NCI-H187 (cell line): ENCODE results near the gene SPTLC2.
A peak's percentile ranks its signal among the peaks of the same experiment; 100 is the strongest.
"Not testable (repeated sequence)": the region's sequence is repeated elsewhere in the genome, so short reads cannot be mapped to it uniquely, and the experiment has no call there.

Experiments
- DNase-seq, 2 experiments: peaks; one replicate each; lab custom pipeline; 2025; lab: John Stamatoyannopoulos, UW

SPTLC2 gene, protein sequence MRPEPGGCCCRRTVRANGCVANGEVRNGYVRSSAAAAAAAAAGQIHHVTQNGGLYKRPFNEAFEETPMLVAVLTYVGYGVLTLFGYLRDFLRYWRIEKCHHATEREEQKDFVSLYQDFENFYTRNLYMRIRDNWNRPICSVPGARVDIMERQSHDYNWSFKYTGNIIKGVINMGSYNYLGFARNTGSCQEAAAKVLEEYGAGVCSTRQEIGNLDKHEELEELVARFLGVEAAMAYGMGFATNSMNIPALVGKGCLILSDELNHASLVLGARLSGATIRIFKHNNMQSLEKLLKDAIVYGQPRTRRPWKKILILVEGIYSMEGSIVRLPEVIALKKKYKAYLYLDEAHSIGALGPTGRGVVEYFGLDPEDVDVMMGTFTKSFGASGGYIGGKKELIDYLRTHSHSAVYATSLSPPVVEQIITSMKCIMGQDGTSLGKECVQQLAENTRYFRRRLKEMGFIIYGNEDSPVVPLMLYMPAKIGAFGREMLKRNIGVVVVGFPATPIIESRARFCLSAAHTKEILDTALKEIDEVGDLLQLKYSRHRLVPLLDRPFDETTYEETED

DNA sequence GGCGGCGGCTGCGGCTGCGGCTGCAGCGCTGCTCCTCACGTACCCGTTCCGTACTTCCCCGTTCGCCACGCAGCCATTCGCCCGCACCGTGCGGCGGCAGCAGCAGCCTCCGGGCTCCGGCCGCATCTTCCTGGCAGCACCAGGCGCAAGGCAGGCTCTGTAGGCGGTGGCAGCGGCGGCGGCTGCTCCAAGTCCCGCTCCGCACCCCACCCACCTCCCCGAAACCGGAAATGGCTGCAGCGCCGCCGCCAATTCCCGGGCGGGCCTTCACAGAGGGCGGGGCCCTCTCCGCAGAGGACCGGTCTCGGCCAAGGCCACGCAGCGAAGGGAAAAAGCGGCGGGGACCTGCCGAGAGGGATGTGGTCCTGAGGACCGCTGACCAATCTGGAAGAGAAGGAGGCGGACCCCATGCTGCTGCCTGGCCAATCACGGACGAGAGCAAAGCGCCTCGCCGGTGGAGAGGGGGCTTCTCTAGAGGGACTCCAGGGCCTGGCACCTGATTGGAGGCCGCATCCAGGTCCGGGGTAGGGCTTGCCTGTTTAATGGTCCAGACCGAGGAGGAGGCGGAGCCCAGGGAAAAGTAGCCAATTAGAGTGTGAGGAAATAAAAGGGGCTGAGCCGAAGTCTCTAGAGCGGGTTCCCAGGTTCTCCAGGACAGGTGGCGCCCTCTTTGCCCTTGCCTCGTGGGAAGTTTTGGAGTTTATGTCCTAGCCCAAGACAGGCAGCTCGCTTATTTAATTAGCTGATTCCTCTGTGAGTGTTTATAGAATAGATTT is at the start of gene SPTLC2:
Gene SPTLC2 (minus strand): TSS at position 184 of the 776 bp plus-strand sequence. CDS start 58 bp downstream, at position 126.
- peak; percentile 97 to 98 for DNase-seq

DNA sequence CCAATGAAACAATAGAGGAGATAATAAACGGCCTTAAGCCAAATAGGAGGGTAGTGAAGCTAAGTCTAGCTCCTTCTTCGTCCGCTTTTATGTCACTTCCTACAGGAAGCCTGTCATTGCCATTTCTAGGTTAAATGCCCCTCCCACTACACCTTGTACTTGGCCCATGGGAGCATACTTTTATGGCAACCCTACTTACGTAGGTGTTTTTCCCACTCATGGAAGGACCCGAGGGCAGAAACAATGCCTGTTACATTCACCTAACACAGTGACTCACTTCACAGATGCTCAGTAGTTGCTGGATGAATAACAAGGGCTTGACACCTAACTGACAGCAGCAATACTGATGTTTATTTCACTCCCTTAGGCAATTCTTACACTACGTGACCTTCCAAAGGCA is 46.9 kb upstream of the SPTLC2 start:
- DNase-seq: no peak

DNA sequence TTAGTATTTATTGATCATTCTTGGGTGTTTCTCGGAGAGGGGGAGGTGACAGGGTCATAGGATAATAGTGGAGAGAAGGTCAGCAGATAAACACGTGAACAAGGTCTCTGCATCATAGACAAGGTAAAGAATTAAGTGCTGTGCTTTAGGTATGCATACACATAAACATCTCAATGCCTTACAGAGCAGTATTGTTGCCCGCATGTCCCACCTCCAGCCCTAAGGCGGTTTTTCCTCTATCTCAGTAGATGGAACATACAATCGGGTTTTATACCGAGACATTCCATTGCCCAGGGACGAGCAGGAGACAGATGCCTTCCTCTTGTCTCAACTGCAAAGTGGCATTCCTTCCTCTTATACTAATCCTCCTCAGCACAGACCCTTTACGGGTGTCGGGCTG is 45.1 kb upstream of the SPTLC2 start:
- not testable (repeated sequence) for DNase-seq

DNA sequence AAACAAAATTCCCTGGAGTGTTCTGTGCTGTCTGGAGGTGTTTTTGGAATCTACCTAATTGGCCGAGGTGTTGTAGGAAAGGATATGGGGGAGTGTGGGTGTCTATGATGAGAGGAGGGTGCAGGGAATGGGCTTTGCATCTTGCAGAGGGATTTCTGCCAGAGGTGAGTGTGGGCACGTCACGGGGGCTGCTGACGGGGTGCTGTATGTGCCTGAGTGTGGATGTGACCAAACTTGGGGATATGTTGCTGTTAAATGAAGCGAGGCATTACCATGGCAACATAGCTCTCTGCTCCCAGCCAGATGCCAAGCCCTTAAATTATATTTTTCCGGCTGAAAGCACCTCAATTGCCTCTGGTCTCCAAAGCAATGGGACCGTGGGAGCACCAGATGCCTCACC is 44.3 kb upstream of the SPTLC2 start:
- peak; percentile 91 to 96 for DNase-seq

DNA sequence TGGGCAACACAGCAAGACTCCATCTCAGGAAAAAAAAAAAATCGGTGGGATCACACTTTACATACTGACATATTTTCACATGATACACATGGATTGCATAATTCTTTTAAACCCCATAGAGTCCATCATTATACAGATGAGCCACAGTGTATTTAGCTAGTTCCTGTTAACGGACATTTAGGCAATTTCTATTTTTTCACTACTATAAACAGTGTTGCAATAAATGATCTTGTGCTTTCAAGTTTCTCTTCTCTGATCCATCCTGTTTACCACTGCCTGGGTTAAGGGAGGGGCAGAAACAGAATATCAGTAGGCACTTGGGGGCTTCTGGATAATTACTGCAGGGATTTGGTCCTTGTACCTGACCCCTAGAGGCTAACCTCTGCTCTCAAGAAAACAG is 43.4 kb upstream of the SPTLC2 start:
- no peak for DNase-seq

DNA sequence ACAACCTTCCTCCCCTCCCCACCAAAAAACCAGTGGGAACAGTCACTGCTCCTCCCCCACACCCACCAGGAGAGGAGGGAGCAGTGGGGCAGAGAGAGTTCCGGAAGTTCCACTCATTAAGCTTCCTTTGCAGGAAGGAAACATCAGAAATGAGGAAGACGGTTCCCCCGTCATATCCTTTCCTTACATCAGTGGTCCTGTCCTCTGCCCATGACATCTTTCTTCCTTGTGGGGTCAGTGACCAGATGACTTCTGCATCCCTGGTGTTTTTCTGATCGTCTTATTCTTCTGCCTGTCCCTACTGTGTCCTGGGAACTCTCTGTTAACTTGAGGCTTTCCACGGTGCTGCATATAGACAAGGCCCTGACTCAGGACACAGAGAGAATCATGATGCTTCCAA is 40.8 kb upstream of the SPTLC2 start:
- no peak for DNase-seq

DNA sequence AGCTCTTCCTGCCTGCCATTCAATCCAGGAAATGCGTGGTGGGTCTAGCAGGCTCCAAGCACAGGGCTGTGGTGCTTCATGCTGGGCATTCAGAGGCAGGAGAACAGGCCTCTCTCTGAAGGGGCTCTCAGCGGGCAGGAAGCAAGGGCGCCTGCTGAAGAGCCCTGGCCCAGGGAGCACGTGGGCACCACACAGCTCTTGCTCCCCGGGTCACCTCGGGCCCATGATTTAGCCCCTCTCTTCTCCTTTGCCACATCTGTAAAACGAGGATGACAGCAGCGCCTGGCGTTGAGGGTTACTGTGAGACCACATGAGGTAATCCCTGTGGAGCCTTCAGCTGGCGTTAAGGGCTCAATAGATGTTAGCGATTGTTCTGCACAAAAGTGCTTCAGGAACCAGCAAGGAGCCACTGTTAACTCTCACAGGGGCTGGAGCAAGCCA is 37.6 kb upstream of the SPTLC2 start:
- peak; percentile 78 to 91 for DNase-seq

DNA sequence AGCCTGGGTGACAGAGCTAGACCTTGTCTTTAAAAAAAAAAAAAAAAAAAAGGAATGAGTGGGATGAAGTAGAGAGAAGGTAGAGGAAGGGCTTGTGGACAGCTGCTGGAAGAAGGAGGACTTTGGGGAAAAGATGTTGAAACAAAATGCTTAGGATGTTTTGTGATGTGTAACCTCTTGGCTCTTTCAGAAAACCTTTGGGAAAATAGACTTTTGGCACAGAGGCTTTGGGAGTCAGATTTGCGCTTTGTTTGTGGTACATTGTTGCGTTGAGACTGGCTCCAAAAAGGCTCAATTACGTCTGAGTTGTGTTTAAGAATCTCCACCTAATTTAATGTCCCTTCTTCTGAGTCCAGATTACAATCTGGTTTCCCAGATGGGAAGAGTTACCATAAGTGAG is 32.9 kb upstream of the SPTLC2 start:
- DNase-seq: no peak

DNA sequence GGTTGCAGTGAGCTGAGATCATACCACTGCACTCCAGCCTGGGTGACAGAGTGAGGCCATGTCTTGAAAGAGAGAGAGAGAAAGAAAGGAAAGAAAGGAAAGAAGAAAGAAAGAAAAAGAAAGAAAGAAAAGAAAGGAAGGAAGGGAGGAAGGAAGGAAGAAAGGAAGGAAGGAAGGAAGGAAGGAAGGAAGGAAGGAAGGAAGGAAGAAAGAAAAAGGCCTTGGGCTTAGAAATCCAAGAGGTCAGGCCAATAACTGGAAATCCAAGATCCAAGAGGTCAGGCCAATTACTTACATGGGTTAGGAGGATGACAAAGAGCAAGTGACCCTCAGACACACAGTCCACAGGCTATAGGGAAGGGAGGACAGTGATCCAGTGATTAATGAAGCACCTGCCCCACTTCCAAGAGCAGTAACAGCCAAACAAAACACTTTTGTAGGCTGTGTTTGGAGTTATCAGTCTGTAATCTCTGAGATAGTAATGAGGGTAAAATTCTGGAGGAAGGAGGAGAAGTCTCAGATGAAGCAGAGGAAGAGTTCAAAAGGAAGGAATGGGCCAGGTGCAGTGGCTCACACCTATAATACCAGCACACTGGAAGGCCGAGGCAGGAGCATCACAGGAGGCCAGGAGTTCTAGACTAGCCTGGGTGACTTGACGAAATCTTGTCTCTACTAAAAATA is 32.2 kb upstream of the SPTLC2 start:
- no peak for DNase-seq

DNA sequence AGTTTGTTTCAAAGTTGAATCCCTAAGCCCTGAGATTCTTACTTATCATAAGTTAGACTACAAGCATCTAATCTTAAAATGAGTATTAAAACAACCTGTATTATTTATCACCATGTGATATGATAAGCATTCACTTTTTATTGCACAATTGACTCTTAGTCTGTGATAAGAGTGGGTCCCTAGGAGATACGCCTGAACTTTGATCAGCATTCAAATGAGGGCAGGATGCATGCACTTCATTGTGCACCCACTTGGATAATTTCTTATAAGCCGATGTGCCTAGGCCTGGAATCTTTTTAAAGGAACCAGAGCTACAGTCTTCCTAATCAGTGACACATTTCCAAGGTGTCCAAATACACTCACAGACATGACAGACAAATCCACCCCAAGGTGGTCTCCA is 31.4 kb upstream of the SPTLC2 start:
- no peak for DNase-seq

DNA sequence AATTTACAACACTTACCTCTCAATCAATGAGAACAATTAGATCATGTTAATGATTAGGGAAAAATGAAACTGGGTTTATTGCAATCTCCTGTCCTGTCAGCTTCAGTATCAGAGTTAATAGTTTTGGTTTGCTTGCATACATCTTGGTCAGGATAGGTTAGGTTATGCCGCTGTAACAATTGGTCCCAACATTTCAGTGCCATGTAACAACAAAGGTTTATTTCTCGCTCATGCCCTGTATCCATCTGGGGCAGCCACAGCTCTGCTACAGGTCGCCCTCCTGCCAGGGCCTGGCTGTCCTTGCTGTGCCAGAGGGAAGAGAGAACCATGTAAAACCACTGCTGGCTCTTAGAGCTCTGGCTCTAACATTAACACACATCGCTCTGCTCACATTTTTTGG is 30.5 kb upstream of the SPTLC2 start:
- no peak for DNase-seq

DNA sequence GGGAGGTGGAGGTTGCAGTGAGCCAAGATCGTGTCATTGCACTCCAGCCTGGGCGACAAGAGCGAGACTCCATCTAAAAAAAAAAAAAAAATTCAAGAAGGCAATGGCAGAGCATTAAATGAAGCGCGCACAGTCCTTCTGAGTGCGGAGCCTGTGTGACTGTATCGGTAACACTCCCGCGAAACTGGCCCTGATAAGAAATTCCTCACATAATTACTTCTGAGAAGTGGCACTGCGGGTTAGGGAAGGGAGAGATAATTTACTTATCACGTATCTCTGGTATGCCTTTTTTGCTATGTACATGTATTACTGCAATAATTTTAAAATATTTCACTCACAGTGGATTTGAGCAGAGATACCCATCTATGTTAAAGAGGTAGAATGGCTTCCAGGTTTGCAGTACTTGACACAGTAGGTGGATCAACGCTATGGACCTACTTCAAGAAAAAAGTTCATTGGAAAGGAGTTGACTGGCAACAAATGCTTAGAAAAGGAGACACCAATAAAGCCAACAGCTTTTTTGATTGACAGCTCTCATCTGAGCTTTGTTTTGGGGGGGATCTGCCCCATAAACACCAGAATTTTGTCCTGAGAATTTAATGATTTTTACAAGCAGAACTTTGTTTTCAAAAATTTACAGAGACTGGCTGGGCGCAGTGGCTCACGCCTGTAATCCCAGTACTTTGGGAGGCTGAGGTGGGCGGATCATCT is 29.2 kb upstream of the SPTLC2 start:
- DNase-seq: no peak

DNA sequence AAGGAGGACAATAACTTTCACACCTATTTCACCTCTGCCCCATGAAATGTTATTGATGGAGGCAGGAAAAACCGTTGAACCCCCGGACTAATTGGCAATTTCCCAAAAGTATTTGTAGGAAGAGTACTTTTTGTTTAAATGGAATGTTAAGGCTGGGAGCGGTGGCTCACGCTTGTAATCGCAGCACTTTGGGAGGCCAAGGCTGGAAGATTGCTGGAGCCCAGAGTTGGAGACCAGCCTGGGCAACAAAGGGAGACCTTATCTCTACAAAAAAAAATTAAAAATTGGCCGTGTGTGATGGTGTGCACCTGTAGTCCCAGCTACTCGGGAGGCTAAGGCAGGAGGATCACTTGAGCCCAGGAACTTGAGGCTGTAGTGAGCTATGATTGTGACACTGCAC is 26.0 kb upstream of the SPTLC2 start:
- no peak for DNase-seq

DNA sequence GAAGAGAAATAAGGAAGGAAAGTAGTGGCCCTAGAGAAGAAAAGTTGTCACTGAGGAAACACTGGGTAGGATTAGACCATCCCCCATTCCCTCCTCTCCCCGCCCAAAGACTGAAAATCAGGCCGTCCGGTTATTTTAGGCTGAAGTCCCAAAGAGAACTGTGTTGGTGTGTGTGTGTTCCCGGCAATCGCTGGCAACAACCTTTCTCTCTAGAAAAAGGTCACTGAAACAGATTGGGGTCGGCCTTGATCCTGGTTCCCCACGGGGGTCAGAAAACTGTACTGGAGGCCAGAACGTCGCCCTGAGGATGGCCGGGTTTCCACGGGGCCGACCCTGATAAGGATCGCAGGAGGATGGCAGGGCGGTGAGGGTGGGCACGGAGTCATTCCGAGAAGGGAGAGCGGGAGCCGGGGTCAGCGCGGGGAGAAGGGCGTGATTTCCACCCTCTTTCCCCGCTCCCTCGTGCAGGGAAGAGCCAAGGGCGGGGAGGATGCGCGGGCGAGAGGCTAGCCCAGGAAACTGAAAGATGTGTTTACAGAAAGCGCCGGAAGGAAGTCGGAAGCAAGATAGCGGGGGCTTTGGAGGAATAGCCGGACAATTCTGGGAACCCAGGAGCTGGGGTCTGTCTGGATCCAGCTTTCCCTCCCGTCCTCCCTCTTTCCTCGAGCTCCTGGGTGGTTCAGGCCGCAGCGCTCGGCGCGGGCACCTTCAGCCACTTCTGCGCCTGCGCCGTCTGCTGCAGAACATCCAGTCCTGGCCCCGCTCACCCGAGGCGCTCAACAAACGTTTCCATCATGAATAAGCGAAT is 25.3 kb upstream of the SPTLC2 start:
- DNase-seq: no peak

DNA sequence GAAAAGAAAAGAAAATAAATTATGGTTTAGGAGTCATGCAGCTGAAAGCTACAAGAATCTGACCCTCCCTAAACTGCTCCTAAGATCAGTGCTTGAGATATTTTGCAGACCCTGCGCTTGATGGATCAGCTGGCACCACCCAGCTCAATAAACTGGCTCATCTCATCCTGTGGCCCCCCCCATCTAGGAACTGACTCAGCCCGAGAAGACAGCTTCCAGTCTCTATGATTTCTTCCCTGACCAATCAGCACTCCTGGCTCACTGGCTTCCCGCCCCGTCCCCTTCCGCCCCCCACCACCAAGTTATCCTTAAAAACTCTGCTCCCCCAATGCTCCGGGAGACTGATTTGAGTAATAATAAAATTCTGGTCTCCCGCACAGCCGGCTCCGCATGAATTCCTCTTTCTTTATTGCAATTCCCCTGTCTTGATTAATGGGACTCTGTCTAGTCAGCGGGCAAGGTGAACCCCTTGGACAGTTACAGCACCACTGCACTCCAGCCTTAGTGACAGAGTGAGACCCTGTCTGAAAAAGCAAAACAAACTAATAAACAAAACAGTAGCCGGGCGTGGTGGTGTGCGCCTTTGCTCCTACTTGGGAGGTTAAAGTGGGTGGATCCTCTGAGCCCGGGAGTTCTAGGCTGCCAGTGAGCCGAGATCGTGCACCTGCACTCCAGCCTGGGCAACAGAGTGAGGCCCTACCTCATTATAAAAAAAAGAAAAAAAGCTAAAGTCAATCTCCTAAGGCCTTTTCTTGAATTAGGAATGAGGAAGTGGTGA is 24.5 kb upstream of the SPTLC2 start:
- DNase-seq: no peak

DNA sequence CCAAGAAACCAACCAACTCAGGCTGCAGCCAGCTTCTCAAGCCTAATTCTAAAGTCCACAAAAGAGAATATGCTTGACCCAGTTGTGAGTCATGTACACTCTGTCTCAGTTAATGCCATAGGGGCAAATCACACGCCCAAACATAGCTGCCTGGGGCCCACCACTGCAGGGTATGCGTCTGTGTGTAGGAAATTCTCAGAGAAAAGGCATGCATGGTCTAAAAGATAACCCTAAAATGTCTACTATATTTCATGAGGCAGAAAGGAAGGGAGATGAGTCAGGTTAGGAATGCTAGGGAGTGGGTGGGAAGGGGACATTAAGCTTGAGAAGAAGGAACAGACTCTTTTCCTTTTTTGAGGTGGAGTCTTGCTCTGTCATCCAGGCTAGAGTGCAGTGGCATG is 22.3 kb upstream of the SPTLC2 start:
- no peak for DNase-seq

DNA sequence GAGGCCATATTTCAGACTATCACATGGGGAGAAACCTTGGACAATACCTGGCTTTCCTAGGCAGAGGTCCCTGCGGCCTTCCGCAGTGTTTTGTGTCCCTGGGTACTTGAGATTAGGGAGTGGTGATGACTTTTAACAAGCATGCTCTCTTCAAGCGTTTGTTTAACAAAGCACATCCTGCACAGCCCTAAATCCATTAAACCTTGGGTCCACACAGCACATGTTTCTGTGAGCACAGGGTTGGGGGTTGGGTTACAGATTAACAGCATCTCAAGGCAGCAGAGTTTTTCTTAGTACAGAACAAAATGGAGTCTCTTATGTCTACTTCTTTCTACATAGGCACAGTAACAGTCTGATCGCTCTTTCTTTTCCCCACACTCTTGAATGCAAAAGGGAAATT is 19.4 kb upstream of the SPTLC2 start:
- peak in 1 of 2 experiments; percentile 33 for DNase-seq

DNA sequence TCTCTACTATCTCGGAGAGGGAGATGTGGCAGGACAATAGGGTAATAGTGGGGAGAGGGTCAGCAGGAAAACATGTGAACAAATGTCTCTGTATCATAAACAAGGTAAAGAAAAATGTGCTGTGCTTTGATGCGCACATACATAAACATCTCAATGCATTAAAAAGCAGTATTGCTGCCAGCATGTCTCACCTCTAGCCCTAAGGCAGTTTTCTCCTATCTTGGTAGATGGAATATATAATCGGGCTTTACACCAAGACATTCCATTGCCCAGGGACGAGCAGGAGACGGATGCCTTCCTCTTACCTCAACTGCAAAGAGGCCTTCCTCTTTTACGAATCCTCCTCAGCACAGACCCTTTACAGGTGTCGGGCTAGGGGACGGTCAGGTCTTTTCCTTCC is 19.0 kb upstream of the SPTLC2 start:
- DNase-seq: not testable (repeated sequence)

DNA sequence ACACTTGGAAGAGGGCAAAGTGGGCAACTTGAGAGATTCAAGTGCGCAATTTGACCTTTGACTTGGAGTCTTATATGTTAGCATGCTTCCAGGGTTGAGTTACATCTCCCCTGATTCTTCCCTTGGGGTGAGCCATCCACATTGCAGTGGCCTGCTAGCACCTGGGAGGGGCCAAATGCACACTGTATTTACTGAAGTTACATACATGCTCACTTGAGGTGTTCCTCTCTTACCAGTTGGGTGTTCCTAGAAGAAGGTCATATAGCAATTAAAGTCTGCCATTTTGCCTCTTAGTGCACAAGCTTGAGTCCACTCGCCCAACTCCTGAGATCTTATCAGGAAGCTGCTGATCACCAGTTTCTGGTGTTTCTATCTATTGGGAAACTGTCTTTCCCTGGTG is 13.7 kb upstream of the SPTLC2 start:
- no peak for DNase-seq

DNA sequence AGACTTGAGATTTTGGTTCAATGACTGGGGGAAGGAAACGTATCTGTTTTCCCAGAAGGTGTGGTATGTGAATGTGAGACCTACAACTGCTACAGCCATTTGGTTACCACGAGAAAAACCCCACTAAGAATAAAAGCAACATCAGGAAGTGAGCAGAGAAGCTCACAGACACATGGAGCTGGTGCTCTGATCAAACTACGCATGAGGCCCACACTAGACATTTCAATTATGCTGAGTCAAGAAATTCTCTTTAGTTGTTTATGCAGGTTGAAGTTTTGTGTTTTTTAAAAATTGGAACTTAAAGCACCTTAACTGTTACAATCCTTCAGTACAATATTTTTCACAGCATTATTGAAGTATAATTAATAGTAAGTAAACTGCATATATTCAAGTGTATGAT is 8.9 kb upstream of the SPTLC2 start:
- no peak for DNase-seq
